Inflammatory macrophage treated with lipopolysaccharide for 4 hours (primary cell): ENCODE data around the gene C17orf107.

Experiments used
- DNase-seq: peaks from one replicate; pipeline ENCODE4 v3.0.0-alpha.2; 2020

C17orf107 gene

DNA sequence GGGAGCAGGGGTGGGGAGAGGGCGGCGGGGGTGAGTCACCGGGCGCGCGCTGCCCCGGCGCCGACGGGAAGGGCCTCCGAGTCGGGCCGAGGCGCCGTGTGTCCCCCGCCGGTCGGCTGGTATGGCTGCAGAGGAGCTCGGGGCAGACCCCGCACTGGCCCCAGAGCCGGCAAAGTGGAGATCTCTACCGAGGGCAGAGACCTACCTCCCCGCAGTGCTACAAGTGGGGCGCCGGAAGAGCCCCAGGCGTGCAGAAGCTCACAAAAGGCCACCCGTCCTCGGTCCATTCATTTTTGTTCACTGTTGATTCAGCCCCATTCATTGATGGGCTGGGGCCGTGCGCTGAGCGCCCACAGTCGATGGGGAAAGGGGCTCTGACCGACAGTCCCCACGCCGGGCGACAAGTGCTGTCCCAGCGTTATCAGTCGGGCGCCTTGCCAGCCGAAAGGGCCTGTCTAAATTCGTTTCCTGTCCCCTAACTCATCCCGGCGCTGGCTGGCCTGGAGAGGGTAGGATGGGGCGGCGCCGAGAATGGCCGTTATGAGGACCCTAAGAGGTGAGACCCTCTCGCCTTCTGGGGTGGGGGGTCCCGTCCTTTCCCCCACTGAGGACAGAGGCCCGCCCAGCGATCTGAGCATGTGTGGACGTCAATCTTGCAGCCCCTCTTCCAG, 50.9 kb downstream of the C17orf107 start:
- no peak for DNase-seq

DNA sequence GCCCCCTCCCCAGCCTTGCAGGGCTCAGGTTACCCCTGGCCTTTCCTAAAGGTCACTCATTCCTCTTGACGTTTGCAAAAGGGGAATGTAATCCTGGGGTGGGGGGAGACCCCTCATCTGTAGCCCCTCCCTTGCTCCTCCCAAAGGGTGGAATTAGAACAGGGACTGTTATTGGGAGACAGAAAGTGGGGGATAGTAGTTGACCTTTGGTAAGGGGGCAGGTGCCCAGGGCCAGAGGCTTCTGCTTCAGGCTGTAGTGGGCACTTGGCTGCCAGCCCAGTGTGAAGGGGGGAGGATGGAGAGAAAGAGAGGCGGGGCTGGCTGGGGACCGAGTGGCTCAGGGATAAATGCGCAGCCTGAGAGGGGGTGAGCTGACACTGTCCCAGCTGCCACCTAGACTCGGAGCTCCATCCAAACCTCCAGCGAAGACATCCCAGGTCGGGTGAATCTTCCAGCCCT, 51.4 kb downstream of the C17orf107 start, which contains the start of gene ENO3:
Gene ENO3 (plus strand): TSS at position 374 of the 459 bp plus-strand sequence. CDS start 711 bp downstream, outside the sequence.
- no peak for DNase-seq

DNA sequence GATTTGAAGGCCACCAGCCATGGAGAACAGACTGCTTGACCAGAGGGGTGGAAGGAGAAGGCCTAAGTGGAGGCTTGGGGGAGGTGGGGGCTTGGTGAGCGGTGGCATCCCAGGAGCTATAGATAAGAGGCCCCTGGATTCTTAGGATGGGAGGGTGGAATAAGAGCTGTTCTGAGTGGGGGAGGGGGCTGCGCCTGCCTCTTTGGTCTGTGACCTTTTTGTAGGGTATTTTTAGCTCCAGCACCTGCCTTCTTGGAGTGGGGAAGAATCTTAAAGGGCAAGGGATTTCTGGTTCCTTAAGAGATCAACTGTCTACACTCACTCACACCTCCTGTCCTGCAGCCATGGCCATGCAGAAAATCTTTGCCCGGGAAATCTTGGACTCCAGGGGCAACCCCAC, 52.1 kb downstream of the C17orf107 start:
- DNase-seq, result no peak
